Measurements from ENCODE around the gene KCNV2. TPM values are rescaled to one million over a fixed set of nuclear protein-coding genes. Genes with fewer than 3 reads are reported as not detected.

The KCNV2 gene
- total RNA-seq, 1 donor from 2014 or later, result not detected

DNA sequence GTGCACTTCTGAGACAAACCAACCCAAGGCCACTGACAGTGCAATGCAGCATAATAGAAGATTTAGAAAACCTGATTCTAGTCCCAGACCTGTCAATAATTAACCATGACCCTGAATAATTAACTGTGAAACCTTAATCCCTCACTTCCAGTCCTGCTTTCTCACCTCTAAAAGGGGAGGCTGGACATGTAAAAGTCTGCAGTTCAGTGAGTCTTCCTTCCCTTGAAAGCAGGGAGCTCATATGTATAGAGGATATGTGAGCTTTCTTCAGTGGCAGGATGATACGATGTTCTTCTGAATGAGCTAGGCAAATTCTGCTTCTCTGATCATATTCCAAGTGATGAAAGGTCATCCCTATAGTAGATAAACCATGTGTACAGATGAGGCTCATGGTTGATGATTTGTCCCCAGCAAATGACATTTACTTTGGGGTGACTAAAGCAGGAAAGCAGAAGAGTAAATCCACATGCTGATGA is 2.9 kb downstream of the KCNV2 start:
- DNase-seq (ENCODE audit: low read depth in 2 of 2), result no peak

DNA sequence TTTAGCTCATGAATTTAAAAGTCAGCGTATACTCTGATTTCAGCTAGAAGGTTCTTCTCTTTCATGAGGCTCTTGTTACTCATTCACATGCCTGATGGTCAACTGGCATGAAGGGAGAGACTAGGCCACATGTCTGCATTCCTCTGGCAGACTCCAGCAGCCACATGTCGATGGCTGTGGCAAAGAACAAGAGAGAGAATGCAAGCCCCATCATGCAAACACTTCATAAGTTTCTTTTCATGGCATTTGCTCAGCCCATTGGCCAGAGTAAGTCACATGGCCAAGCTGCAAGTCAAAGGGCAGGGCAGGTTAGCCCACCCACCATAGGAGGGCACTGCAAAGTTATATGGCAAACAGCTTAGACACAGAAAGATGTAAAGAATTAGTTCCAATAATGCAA is 5.4 kb downstream of the KCNV2 start:
- no peak for DNase-seq (ENCODE audit: low read depth in 2 of 2)

DNA sequence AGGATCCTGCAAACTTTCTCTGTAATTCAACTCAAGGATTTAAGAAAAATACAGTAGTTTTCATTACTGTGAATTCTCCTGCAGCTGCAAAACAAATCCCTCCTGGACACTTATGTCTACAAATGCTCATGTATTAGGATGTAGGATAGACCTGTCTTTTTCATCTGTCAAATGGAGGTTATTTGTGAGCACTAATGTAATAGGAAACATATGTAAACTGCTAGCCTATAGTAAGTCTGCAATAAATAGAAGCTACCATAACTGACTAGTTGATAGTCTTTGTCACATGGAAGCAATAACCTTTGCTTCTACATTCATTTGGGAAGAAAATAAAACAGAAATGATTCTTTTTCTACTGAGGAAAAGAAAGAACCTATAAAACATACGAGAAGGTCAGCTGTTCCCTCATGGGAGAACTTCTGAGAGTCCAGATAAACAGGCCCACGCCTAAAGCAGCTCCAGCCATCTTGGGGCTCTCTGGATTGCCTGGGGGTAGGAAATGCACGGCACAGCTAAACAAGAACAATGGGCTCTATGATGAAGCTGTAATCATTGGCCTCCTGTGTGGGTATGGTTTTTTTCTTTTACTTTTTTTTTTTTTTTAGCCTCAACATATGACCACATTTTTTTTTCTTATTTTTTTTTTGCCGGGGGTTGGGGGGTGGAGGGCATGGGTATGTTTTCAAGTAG is 6.2 kb downstream of the KCNV2 start:
- DNase-seq (ENCODE audit: low read depth in 2 of 2), result no peak

DNA sequence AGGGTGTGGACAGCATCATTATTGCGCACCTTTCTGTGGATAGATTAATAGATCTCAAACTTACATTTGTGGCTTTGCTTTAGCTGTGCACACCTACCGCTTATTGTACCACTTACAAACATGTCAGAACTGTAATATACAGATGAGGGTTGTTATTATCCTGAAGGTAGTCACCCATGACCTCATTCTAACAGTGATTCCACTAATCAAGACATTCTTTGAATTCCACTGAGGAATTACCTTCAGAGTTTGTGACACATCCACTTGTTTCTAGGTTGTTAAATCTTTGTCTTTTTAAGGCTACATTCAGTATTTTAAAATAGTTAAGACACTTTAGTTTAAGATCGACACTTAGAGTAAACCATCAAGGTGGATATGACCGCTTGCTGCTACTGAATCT is 7.8 kb downstream of the KCNV2 start:
- no peak for DNase-seq (ENCODE audit: low read depth in 2 of 2)

DNA sequence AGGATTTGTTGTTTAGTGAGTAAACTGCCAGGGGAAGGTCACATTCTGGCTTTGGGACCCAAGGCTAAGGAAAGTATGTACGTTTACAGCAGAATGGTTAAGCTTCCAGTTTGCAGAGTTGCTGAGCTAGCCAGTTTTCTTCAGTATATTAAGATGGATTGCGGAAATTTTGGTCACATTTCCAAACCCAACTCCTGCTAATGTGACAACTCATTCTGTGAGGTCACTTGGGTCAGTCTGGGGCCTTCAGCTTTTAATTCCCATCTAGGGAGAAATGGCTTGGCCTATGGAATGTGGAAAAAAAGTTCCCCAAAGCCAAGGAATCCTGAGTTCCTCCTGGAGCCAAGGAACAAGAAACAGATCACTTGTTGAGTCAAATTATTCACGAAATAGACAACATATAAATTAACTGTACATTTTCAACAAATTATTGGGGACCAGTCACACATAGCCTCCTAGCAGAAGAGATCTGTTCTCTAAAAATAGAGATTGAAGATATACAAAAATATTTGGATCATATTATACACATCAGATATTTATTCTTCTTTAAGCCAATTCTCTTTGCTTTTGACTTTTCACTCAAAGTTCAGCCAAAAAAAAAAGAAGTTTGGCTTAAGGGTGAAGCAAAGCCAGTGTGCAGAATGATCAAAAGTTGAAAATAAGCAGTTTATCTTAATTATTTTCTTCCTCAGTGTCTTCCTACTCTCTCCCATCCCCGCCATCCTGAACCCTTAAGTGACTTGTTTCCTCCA is 8.8 kb downstream of the KCNV2 start:
- no peak for DNase-seq (ENCODE audit: low read depth in 2 of 2)

DNA sequence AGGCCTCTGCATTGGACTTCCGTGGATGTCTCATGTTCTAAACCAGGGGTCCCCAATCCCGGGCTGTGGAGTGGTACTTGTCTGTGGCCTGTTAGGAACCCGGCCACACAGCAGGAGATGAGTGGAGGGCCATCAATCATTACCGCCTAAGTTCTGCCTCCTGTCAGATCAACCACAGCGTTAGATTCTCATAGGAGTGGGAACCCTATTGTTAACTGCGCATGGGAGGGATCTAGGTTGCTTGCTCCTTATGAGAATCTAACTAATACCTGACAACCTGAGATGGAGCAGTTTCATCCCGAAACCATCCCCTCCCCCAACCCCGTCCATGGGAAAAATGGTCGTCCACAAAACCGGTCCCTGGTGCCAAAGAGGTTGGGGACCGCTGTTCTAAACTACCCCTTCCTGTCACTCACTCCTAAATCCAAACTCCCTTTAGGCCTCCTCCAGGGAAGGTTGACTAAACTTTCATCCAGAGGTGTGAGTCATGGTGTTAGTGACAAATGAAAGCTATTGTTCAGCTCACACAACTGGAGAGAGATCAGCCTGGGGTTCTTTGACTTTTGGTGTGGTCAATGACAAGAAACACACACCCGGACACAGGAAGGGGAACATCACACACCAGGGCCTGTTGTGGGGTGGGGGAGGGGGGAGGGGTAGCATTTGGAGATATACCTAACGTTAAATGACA is 9.5 kb downstream of the KCNV2 start:
- DNase-seq (ENCODE audit: low read depth in 2 of 2), result peak in 1 of 2 donors; percentile 42

DNA sequence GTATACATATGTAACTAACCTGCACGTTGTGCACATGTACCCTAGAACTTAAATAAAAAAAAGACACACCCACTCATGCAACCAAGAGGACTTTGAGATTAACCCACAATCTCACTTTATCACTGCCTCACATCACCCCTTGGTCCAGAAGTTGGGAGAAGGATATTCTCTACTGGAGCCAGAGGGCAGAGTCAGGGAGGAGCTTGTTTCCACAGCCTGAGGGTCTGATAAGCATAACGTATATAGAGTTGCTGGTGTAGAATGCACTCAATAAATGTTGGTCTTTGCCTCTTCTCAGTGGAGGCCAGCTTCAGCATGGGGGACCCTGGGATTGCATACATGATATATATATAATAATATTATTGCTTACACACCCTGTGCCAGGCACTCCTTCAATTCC is 10.1 kb downstream of the KCNV2 start:
- DNase-seq (ENCODE audit: low read depth in 2 of 2), result no peak

DNA sequence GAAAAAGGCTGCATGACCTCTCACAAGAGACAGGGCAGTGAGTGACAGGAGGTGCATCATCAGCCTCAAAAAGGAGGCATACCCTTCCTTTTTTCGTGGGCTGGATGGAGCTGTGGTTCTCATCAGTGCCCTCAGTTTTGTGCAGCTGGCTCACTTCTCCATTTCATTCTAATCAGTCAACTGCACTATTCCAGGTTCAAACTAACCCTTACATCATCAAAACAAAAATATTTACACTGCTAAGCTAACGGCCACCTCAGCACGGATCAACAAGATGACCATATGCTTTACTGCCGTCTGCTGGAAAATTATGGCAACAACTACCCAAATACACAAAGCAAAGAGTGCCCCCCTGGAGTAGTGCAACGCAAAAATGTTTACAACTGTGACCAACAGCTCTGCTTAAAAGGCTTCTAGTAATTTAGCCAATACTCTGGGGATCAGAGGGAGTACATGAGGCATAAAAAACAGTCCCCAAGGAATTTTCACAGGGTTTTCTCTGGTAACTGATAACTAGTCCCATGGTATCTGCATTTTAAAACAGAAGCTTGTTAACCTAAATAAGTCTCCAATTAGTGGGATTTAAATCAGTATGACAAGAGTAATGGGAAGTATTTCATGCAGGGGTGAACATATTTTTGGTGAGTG is 10.8 kb downstream of the KCNV2 start:
- peak; percentile 68 to 81 for DNase-seq (ENCODE audit: low read depth in 2 of 2)

DNA sequence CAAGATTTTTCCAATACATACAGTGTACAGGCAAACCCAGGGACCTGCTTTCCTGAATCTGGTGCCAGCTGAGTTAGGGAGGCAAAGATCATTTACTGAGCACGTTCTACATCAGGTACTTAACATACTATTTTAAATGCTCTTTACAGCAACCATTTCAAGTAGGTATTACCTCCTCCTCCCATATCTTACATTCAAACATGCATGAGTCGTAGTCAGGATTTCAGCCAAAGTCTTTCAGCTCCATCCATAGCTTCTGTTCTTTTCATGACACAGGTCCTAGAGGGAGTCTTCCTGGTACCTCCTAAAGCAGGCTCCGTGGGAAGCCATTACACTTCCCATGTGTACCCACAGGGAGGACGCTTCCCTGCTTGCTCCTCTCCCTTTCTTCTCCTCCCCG is 11.7 kb downstream of the KCNV2 start:
- no peak for DNase-seq (ENCODE audit: low read depth in 2 of 2)

DNA sequence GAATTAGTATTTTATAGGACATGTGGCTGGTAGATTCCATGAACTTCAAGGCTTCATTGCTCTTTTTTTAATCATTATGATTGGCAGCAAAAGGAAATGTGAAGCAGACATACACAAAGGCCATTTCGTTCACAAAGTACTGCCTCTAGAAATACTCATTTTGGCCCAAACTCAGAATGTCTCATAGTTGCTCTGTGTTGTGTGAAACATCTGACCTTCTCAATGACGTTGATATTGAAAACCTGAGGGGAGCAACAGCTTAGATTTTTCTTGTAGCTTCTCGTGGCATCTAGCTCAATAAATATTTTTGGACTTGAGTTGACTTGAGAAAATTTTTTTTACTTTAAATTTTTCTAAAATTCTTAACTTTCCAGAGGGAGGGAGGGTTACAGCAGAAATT is 12.4 kb downstream of the KCNV2 start:
- no peak for DNase-seq (ENCODE audit: low read depth in 2 of 2)

DNA sequence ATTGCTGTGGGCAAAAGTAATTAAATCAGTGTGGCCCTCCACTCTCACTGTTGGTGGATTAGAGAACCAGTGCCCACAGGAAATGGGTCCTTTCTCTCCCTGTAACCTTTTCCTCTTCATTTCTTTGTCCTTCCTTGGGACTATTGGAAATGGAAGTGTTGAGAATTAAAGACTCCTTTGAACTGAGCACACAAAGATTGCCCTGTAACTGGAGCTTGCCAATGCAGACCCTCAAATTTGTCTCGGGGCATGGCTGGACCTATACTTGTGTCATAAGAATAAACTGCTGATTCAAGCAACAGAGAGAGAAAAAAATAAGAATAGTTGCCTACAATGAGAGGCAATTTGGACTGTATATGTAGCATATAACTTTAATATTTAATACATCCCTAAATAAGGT is 13.7 kb downstream of the KCNV2 start:
- DNase-seq (ENCODE audit: low read depth in 2 of 2), result no peak

DNA sequence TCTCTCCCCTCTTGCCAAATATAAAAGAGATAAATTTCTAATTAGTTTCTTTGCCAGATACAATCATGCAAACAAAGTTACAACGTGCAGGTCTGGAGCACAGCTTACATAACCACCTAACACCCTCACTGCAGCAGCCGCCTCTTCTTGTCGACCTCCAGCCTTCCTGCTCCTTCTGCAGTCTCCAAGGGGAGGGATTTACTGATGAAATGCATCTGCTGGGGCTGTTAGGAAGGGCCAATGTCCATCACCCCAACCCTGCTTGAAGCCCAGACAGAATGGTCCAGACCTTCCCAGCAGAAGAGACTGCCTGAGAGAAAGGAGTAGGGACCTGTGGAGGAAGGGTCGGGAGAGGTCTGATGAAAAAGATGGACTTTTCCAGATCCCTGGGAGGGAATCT is 15.2 kb downstream of the KCNV2 start:
- no peak for DNase-seq (ENCODE audit: low read depth in 2 of 2)

DNA sequence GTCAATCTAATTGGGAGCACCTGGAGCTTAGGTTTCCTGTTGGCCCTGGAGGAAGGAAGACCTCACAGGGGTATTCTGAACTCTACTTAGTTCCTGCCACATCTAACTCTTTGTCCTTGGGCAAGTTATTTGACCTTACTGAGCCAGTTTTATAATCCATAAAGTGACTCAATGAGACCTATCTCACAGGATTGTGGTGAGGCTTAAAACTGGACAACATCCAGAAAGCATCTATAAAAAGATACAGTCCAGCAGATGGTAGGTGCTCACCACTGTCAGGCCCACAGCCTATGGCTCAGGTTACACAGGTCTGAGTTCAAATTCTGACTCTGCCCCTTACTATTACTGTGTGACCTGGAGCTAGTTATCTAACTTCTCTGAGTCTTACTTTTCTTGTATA is 23.3 kb downstream of the KCNV2 start:
- DNase-seq (ENCODE audit: low read depth in 2 of 2), result no peak

DNA sequence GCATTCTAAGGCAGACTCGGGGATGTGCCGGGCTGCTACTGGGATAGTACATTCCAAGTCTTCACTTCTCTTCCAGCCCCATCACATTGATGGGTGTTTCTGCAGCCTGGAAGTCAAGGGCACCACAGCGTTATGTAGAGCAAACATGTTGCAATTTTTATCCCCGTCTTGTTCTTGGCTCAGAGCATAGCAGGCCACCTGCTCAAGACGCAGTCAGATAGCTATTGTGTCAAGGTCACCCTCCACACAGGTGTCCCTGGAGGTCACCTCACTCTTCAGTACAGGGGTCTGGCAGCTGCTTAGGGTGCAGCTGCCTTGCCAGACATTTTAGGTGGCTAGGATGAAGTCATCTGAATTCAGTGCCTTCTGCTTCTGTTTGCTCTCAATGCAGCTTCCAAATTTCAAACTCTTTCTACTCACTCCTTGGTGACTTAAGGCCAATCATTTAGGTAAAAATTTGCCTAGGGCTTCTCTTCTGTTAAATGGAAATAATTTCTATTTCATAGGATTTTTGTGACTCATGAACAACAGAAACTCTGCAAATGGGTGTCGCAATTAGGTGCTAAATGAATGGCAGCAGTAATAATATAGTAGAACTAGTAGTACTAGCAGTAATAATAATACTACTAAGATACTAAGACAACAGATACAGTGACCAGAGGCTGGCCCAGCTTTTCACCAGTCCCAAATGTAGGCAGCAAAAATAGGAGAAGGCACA is 24.3 kb downstream of the KCNV2 start:
- no peak for DNase-seq (ENCODE audit: low read depth in 2 of 2)

DNA sequence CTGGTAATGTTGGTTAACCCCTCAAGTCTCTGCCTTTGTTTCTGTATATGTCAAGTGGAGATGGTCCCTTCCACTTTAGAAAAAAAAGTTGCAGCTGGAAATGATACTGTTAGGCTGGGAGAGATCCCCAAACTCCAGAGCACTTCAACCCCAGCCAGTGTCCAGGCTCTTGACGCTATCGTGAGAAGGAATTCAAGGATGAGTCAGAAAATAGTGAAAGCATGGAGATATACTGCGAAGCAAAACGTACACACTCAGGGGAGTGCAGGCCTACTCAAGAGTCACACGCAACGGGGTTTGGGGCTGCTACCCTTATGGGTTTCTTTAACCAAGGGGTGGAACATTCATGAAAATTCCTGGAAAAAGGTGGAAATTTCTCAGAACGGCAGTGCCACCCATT is 24.9 kb downstream of the KCNV2 start:
- DNase-seq (ENCODE audit: low read depth in 2 of 2), result no peak

DNA sequence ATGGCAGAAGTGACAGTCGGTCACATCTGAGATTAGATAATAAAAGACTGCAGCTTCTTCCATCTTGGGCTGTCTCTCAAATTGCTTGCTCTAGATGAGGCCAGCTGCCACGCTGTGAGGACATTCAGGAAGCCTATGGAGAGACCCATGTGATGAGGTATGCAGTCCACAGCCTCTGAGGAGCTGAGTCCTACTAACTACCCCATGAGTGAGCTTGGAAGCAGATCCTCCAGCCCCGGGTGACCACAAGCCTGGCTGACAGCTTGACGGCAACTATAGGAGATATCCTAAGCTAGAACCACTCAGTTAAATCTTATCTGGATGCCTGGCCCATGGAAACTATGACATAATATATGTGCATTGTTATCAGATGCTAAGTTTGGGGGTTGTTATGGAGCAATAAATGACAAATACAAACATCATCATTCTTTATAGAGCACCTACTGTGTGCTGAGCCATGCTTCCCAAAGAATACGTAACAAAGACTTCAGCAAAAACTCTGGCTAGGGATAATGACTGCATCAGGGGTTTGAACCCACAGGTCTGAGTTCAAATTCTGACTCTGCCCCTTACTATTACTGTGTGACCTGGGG is 26.7 kb downstream of the KCNV2 start:
- DNase-seq (ENCODE audit: low read depth in 2 of 2), result no peak

DNA sequence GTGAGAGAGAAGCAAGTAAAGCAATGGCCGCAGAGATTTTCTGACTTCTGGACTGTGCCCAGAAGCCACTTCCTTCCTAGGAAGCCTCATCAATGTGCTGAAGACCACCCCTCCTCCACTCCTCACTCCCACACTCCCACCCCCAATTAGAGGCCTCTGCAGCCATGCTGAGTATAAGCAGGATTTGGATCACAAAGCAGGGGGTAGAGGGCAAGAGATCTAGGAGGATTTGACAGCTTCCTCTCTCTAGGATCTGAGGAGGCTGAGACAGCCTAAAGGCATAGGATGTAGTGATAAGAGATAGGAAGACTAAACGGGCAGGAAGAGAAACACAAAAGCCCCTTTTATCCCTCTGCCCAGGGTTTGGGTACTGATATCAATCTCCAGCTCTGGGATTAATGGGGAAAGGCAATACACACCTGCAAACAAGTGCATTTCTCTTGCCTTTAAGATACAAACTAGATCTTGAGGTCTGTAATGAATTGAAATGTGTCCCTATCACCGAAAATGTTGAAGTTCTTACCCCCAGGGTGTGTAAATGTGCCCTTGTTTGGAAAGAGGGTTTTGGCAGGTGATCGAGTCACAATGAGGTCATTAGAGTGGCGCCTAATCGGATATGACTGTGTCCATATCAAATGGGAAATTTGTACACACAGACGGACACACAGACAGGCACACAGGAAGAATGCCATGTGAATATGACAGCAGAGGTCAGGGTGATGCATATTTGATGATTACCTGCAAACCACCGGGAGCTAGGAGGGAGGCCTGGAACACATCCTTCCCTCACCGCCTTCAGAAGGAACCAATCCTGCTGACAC is 28.5 kb downstream of the KCNV2 start:
- peak in 1 of 2 donors; percentile 3 for DNase-seq (ENCODE audit: low read depth in 2 of 2)

DNA sequence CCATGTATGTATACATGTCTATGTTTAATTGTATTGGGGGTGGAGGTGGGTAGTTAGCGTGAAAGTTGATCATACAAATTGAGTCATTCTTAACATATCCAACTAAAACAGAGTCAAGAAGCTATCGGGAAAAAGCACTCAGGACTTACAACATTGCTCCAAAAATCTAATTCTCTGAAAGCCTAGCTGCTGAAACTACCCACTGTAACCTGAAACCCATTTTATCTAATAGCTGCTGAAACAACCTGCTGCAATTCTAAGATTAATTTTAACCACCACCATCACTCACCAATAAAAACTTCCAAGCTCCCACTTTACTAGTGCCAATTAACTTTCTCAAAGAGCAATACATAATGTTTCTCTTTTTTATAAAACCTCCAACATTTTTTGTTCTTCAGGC is 32.2 kb downstream of the KCNV2 start:
- no peak for DNase-seq (ENCODE audit: low read depth in 2 of 2)

DNA sequence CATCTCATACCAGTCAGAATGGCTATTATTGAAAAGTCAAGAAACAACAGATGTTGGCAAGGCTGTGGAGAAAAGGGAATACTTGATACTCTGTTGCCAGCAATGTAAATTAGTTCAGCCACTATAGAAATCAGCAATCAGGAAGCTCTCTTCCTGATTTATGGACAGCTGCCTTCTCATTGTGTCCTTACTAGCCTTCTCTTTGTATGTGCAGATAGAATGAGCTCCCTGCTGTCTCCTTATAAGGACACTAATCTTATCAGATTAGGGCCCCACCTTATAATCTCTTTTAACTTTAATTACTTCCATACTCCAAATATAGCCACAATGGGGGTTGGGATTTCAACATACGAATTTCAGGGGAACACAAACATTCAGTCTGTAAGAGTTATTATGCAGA is 38.0 kb downstream of the KCNV2 start:
- peak in 1 of 2 donors; percentile 4 for DNase-seq (ENCODE audit: low read depth in 2 of 2)
